ENCODE data around the gene LTN1. TPM values are rescaled to one million over a fixed set of nuclear protein-coding genes. Genes with fewer than 3 reads are reported as not detected.

The LTN1 gene
- total RNA-seq, 1 experiment from 2014 or later = 8.7 TPM

DNA sequence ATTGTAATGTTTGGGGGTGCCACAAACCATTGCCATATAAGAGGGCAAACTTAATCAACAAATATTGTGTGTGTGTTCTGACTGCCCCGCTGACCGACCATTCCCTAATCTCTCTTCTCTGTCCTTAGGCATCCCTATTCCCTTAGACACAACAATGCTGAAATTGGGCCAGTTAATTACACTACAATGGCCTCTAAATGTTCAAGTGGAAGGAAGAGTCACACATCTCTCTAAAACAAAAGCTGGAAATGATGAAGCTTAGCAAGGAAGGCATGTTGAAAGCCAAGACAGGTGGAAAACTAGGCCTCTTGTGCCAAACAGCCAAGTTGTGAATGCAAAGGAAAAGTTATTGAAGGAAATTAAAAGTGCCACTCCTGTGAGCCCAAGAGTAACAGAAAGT lies 30.2 kb downstream of the LTN1 start:
- peaks cover 5 to 8% of the 10 kb centered on the region in 2 experiments for H3K4me1 ChIP-seq (ENCODE audit: control insufficient read depth in 1 of 2, insufficient read depth in 2 of 2, low read length in 2 of 2)
- intact Hi-C loops (cut with micrococcal nuclease) = no loop called here
- no peak for TF ChIP-seq MAX (IDR thresholded peaks at IDR 0.05)
- no peak for TF ChIP-seq ZFX (IDR thresholded peaks at IDR 0.05)
- TF ChIP-seq EZH2 (IDR thresholded peaks at IDR 0.05) = no peak
- no peak for TF ChIP-seq POLR2A (IDR thresholded peaks at IDR 0.05; ENCODE audit: borderline replicate concordance, extremely low read depth, insufficient read depth, insufficient read length)
- TF ChIP-seq JUND (IDR thresholded peaks at IDR 0.05) = no peak
- TF ChIP-seq, protein P1, sequence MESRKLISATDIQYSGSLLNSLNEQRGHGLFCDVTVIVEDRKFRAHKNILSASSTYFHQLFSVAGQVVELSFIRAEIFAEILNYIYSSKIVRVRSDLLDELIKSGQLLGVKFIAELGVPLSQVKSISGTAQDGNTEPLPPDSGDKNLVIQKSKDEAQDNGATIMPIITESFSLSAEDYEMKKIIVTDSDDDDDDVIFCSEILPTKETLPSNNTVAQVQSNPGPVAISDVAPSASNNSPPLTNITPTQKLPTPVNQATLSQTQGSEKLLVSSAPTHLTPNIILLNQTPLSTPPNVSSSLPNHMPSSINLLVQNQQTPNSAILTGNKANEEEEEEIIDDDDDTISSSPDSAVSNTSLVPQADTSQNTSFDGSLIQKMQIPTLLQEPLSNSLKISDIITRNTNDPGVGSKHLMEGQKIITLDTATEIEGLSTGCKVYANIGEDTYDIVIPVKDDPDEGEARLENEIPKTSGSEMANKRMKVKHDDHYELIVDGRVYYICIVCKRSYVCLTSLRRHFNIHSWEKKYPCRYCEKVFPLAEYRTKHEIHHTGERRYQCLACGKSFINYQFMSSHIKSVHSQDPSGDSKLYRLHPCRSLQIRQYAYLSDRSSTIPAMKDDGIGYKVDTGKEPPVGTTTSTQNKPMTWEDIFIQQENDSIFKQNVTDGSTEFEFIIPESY (IDR thresholded peaks at IDR 0.05; ENCODE audit: extremely low read depth, insufficient replicate concordance, low read length) = no peak
- no peak for TF ChIP-seq FOSL1 (IDR thresholded peaks at IDR 0.05; ENCODE audit: low read depth)
- TF ChIP-seq ZNF274 (IDR thresholded peaks at IDR 0.05; ENCODE audit: low read depth, low read length) = no peak
- TF ChIP-seq CBX3 (IDR thresholded peaks at IDR 0.05; ENCODE audit: low read depth) = no peak
- no peak for TF ChIP-seq CTCF (IDR thresholded peaks at IDR 0.05 in 2 of 3, conservative IDR thresholded peaks at IDR 0.05 in 1 of 3; ENCODE audit: borderline replicate concordance in 1 of 3, insufficient read depth in 1 of 3, low read depth in 2 of 3, low read length in 2 of 3)
- ATAC-seq (no peak), DNase-seq (ENCODE audit: low read depth, low spot score) (no peak)
- ChIA-PET POLR2A (interaction anchor here (0.6 kb wide), 1 partner anchor 86 kb away, joined by 3 read pairs; no protein-coding TSS in a partner anchor), RAD21 (ENCODE audit: low non-redundant PET in 1 of 2, low total read pairs in 2 of 2, uncharacterized antibody in 2 of 2, unreplicated experiment in 2 of 2) (no interaction called here), CTCF (no interaction called here)
- no peak overlapping the region for H2AFZ ChIP-seq (ENCODE audit: low read depth, low read length, poor library complexity, severe bottlenecking)
- H3K27ac ChIP-seq (ENCODE audit: low read depth, low read length) = no peak overlapping the region
- no TSS peak for BruUV-seq (replicated peaks)
- H4K20me1 ChIP-seq (ENCODE audit: insufficient read depth) = no peaks in the 10 kb centered on the region; the same call in 1 of the 2 replicates
- no peak overlapping the region for H3K4me2 ChIP-seq (ENCODE audit: low read length)
- no peaks in the 10 kb centered on the region; the same call in 1 of the 2 replicates for H3K79me2 ChIP-seq (ENCODE audit: insufficient read depth, low read length)
- H3K27me3 ChIP-seq (ENCODE audit: insufficient read depth, low read length) = no peaks in the 10 kb centered on the region
- H3K36me3 ChIP-seq (ENCODE audit: control insufficient read depth in 1 of 2, insufficient read depth in 2 of 2, low read length in 2 of 2) = peaks cover 26 to 31% of the 10 kb centered on the region in 2 experiments
- H3K9ac ChIP-seq (ENCODE audit: low read length) = no peak overlapping the region
- H3K9me2 ChIP-seq (ENCODE audit: insufficient read depth) = no peaks in the 10 kb centered on the region
- no peak overlapping the region for H3K4me3 ChIP-seq (replicated peaks in 1 of 2; ENCODE audit: low read depth in 1 of 2, low read length in 2 of 2)
- H3K9me3 ChIP-seq (ENCODE audit: control insufficient read depth in 1 of 2, insufficient read depth in 1 of 2, low read depth in 1 of 2, low read length in 2 of 2) = no peaks in the 10 kb centered on the region

Data from HCT116 (cell line).